Measurements from ENCODE around the gene ARHGAP40.
A peak's percentile ranks its signal among the peaks of the same experiment; 100 is the strongest.

The ARHGAP40 gene

DNA sequence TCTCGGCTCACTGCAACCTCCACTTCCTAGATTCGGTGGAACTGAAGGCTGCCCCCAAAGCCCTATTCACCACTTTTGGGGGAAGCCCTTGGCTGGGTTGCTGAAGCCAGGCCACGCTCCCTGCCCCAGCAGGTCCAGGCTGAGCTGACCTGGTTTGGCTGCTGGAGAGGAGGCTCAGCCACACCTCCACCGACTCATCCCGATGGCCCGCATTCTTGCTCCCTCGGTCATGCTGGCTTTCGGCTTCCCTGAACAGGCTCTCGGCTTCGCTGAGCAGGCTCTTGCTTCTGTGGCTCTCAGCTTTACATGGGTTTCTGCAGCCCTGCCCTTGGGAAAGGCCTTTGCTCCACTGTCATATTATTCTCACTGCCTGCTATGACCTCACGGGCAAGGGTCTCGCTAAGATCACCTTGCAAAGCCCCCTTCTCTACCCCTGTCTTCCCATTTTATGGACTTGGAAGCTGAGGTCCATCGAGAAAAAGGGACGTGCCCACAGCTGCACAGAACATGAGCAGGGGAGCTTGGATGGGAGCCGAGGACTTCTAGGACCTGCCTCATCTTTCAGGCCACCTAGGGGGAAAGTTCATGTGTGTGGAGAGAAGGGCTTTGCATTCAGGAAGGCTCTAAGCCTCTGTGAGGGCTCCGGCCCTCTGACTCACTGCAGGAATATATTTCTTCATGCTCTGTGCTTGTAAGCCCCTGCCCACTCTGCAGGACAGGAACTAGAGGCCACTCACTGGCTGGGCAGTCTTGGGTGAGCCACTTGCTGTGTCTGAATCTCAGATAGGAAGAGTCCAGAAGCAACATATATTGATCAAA is 15.6 kb downstream of the ARHGAP40 start:
- no peak for DNase-seq (ENCODE audit: low read depth in 2 of 2)

DNA sequence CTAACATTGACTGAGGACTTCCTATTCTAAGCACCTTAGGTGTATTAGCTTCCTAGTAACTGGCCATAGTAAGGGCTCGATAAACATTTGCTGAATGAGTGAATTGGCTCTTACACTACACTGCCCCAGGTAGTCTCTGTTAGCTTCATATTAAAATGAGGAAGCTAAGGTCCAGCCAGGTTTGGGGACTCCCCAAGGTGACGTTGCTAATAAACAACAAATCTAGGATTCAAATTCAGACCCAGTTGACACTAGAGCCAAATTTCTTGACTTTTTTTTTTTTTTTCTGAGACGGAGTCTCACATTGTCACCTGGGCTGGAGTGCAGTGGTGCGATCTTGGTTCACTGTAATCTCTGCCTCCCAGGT is 16.2 kb downstream of the ARHGAP40 start:
- no peak for DNase-seq (ENCODE audit: low read depth in 2 of 2)

- DNase-seq (ENCODE audit: low read depth in 2 of 2) = no peak
Measured at GRCh38 chr20:38620441-38620840, 18.8 kb downstream of the ARHGAP40 start.

DNA sequence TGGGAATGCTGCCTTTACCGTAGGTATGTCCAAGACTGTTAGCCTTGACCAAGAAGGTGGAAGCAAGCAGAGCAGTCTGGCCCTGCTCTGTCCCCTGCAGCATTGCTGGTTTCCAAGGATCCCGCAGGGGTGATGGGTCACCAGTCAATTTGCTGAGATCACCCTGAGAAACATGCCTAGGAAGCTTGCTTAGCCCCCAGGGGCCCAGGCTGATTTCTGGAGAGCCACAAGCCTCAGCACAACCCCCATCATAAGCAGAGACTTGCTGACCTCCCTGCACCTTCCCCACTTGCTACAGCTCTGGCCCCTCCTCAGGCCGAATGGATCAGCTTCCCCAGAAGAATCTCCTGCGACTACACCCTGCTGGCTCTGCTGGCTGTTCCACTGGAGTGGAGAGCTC is 21.5 kb downstream of the ARHGAP40 start:
- no peak for DNase-seq (ENCODE audit: low read depth in 2 of 2)

DNA sequence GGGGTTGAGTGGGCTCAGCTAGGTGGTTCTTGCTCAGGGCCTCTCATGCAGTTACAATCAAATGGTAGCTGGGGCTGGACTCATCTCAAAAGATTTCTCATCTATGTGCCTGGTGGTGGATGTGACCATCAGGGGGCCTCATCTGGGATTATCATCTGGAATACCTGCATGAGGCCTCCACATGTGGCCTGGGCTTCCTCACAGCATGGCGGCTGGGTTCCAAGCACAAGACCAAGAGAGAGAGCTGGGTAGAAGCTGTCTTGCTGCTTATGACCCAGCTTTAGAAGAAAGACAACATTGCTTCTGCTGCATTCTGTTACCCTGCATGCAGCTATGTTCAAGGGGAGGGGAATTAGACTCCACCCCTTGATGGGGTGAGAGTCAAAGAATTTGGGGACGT is 22.5 kb downstream of the ARHGAP40 start:
- no peak for DNase-seq (ENCODE audit: low read depth in 2 of 2)

DNA sequence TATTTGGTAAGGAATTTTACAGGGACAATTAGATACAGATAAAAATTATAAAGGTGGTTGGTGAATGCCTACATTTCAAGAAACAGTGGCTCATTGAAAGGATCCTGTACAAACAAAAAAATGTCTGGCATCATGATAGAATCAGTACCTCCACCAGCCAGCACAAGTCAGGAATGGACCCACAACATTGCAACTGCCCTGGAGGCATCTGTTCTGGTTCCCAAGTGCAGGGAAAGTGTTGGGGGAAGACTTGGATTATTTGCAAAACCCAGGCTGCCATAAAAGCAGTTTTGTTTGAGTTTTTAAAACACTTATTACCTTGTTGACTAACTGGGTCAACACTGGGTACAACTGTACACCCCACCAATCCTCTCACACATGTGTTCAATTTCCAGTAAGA is 24.3 kb downstream of the ARHGAP40 start:
- DNase-seq (ENCODE audit: low read depth in 2 of 2) = no peak

- DNase-seq (ENCODE audit: low read depth in 2 of 2) = no peak
Measured at GRCh38 chr20:38626921-38627659, 25.5 kb downstream of the ARHGAP40 start.

- no peak for DNase-seq (ENCODE audit: low read depth in 2 of 2)
Measured at GRCh38 chr20:38628580-38629470, 27.2 kb downstream of the ARHGAP40 start.

DNA sequence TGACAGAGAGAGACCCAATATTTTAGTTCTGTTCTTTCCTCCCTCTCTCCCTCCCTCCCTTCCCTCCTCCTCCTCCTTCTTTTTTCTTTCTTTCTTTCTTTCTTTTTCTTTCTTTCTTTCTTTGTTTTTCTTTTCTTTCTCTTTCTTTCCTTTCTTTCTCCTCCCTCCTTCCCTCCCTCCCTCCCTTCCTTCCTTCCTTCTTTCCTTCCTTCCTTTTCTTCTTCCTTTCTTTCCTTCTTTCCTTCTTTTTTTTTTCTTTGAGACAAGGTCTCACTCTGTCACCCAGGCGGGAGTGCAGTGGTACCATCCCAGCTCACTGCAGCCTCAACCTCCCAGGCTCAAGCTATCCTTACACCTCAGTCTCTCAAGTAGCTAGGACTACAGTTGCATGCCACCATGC is 28.4 kb downstream of the ARHGAP40 start:
- no peak for DNase-seq (ENCODE audit: low read depth in 2 of 2)

DNA sequence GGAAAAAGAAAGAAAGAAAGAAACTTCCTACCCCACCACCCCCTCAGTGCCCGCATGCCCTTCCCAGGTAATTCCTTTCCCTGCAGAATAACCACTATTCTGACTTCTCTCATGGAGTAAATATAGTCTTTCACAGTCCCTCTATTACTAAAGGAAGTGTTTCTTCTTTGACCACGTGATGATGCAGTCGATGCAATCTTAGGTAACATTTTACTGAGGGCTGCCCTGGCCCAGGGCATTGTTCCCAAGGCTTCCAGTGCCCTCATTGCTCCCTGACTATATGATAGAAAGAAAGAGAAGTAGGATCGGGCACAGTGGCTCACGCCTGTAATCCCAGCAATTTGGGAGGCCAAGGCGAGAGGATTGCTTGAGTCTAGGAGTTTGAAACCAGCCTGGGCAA is 29.1 kb downstream of the ARHGAP40 start:
- no peak for DNase-seq (ENCODE audit: low read depth in 2 of 2)

GRCh38 chr20:38631155-38632022 is 29.8 kb downstream of the ARHGAP40 start:
- no peak for DNase-seq (ENCODE audit: low read depth in 2 of 2)

- DNase-seq (ENCODE audit: low read depth in 2 of 2) = peak; percentile 51 to 55
Measured at GRCh38 chr20:38633577-38634093, 32.0 kb downstream of the ARHGAP40 start.

GRCh38 chr20:38635721-38636288 is 34.2 kb downstream of the ARHGAP40 start:
- no peak for DNase-seq (ENCODE audit: low read depth in 2 of 2)

GRCh38 chr20:38640521-38640920 is 38.9 kb downstream of the ARHGAP40 start:
- DNase-seq (ENCODE audit: low read depth in 2 of 2) = no peak

DNA sequence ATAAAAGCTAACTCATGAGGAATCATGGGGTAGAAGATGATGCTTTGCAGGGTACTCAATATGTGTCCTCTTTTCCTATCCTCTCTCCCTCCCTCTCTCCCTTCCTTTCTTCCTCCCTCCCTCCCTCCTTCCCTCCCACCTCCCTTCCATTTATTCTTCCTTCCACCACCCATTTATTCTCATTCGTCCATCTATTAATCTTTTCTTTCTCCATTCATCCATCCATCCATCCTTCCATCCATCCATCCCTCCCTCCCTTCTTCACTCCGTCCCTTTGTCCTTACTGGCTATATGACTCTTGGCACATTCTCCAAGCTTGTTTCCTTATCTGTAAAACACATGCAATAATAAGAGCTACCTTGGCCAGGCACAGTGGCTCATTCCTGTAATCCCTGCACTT is 40.9 kb downstream of the ARHGAP40 start:
- no peak for DNase-seq (ENCODE audit: low read depth in 2 of 2)

- no peak for DNase-seq (ENCODE audit: low read depth in 2 of 2)
Measured at GRCh38 chr20:38644588-38645260, 43.1 kb downstream of the ARHGAP40 start.

DNA sequence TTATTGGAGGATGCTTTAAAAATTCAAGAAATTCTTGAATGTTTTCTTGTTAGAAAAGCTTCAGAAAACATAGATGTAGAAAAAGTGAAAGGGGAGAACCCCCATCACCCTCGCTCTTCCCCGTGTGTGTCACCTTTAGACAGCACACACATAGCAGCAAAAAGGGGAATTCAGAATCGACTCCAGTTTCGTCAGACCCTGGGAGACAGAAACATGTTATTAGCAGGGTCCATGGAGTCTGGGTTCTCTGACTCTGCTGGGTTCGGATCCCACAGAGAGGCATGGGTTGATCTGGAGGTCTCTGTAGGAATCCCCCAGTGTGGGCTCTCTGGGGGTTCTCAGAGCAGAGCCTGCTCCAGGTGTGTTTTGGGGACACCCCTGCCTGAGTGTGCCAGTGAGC is 43.7 kb downstream of the ARHGAP40 start:
- DNase-seq (ENCODE audit: low read depth in 2 of 2) = no peak

GRCh38 chr20:38645980-38646858 is 44.6 kb downstream of the ARHGAP40 start:
- DNase-seq (ENCODE audit: low read depth in 2 of 2) = peak; percentile 82 to 86

GRCh38 chr20:38649275-38649891 is 47.8 kb downstream of the ARHGAP40 start:
- no peak for DNase-seq (ENCODE audit: low read depth in 2 of 2)
